ENCODE data around the gene ZSCAN20. TPM values are rescaled to one million over a fixed set of nuclear protein-coding genes. Genes with fewer than 3 reads are reported as not detected.

Gene ZSCAN20
- total RNA-seq, 1 donor from 2014 or later: 5.7 TPM

GRCh38 chr1:33433509-33434362, 38.7 kb upstream of the ZSCAN20 start:
- TF ChIP-seq CTCF (IDR thresholded peaks at IDR 0.05; ENCODE audit: borderline replicate concordance): no peak
- Histone ChIP-seq H3K36me3 (no peaks in the 10 kb centered on the region), H3K4me1 (peaks cover 53% of the 10 kb centered on the region), H3K4me3 (no peak overlapping the region), H3K27ac (replicated peaks) (peak overlapping the region; percentile 43), H3K9me3 (replicated peaks) (no peaks in the 10 kb centered on the region), H3K27me3 (ENCODE audit: low read depth) (no peaks in the 10 kb centered on the region)
- intact Hi-C loops (cut with micrococcal nuclease): no loop called here
- no peak for DNase-seq

DNA sequence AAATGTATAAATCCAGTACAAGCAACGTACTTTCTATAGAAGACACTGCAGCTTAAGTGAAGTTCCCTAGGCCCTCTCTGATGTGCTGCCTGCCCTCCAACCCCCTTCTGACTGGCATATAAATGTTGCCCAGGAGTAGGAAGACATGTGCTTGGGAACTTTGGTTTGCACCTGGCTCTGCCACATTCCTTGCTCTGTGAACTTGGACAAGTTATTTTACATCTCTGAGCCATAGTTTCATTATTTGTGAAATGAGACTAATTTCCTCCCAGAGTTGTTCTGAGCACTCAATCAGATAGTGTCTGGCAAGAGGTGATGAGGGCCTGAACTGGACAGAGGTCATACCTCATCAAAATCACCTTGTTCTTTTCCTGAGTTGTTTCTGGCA, 38.1 kb upstream of the ZSCAN20 start:
- H3K27ac ChIP-seq (replicated peaks): peak overlapping the region; percentile 43
- no peak for DNase-seq
- no peak overlapping the region for H3K4me3 ChIP-seq
- peaks cover 47% of the 10 kb centered on the region for H3K4me1 ChIP-seq
- H3K27me3 ChIP-seq (ENCODE audit: low read depth): no peaks in the 10 kb centered on the region
- H3K9me3 ChIP-seq (replicated peaks): no peaks in the 10 kb centered on the region
- no peak for TF ChIP-seq CTCF (IDR thresholded peaks at IDR 0.05; ENCODE audit: borderline replicate concordance)
- H3K36me3 ChIP-seq: no peaks in the 10 kb centered on the region
- intact Hi-C loops (cut with micrococcal nuclease): no loop called here

GRCh38 chr1:33435096-33435820, 37.2 kb upstream of the ZSCAN20 start:
- intact Hi-C loops (cut with micrococcal nuclease): no loop called here
- peaks cover 38% of the 10 kb centered on the region for H3K4me1 ChIP-seq
- H3K4me3 ChIP-seq: no peak overlapping the region
- peak overlapping the region; percentile 43 for H3K27ac ChIP-seq (replicated peaks)
- TF ChIP-seq CTCF (IDR thresholded peaks at IDR 0.05; ENCODE audit: borderline replicate concordance): no peak
- no peak for DNase-seq
- H3K36me3 ChIP-seq: no peaks in the 10 kb centered on the region
- no peaks in the 10 kb centered on the region for H3K9me3 ChIP-seq (replicated peaks)
- H3K27me3 ChIP-seq (ENCODE audit: low read depth): no peaks in the 10 kb centered on the region

DNA sequence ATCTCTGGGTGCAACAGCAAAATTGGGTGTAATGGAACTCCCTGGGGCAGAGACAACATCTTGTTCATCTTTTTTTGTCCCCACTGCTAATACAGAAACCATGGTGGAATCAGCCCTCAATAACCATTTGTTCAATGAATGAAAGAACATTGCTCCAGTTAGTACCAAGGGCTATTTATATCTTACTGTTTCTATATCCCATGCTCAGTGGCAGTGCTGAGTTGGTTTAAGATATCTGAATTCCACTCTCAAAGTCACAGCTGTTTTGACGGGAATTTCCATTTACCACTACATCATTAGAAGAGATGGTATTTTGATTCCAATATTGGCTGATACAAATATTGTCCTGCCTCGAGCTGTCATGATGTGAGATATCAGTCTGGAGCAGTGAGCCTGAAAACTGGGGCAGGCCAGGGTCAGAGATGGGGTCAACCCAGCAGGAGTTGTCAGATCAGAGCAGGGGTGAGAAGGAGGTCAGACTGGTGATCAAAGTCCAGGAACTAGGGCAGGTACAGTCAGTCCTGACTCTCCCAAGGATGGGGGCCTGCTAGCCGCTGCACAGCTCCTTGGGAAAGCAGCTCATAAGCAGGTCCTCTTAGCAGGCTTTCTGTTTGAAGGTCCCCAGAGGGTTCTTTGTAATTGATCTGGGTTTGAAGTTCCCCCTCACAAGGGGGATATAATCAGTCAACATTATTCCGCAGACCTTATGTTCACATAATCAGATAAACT, 35.7 kb upstream of the ZSCAN20 start:
- TF ChIP-seq CTCF (IDR thresholded peaks at IDR 0.05; ENCODE audit: borderline replicate concordance): no peak
- intact Hi-C loops (cut with micrococcal nuclease): no loop called here
- no peak overlapping the region for H3K4me3 ChIP-seq
- no peaks in the 10 kb centered on the region for H3K27me3 ChIP-seq (ENCODE audit: low read depth)
- H3K36me3 ChIP-seq: no peaks in the 10 kb centered on the region
- H3K27ac ChIP-seq (replicated peaks): peak overlapping the region; percentile 43
- H3K4me1 ChIP-seq: peaks cover 36% of the 10 kb centered on the region
- H3K9me3 ChIP-seq (replicated peaks): no peaks in the 10 kb centered on the region
- no peak for DNase-seq

GRCh38 chr1:33438364-33439160, 33.9 kb upstream of the ZSCAN20 start:
- no peak overlapping the region for H3K4me3 ChIP-seq
- no peak for DNase-seq
- intact Hi-C loops (cut with micrococcal nuclease): no loop called here
- peaks cover 37% of the 10 kb centered on the region for H3K4me1 ChIP-seq
- no peaks in the 10 kb centered on the region for H3K27me3 ChIP-seq (ENCODE audit: low read depth)
- no peak overlapping the region for H3K27ac ChIP-seq (replicated peaks)
- no peak for TF ChIP-seq CTCF (IDR thresholded peaks at IDR 0.05; ENCODE audit: borderline replicate concordance)
- no peaks in the 10 kb centered on the region for H3K9me3 ChIP-seq (replicated peaks)
- no peaks in the 10 kb centered on the region for H3K36me3 ChIP-seq

Measured in left ventricle myocardium inferior (tissue), 1 donor.